IPS-18a (cell line): Measurements from ENCODE around the gene MOAP1.
"Not testable (repeated sequence)": the region's sequence is repeated elsewhere in the genome, so short reads cannot be mapped to it uniquely, and the experiment has no call there.

Source experiments
- H3K27ac ChIP-seq: one replicate; pipeline ENCODE4 v1.5.1; 2013; ENCODE audit warnings: low read length
- H3K27me3 ChIP-seq: one replicate; pipeline ENCODE4 v1.6.1; 2013; ENCODE audit warnings: mild to moderate bottlenecking, low read length; ENCODE audit not compliant: control insufficient read depth, insufficient read depth
- H3K36me3 ChIP-seq: one replicate; pipeline ENCODE4 v1.6.1; 2013; ENCODE audit warnings: low read depth, low read length; ENCODE audit not compliant: control insufficient read depth
- H3K4me1 ChIP-seq: one replicate; pipeline ENCODE4 v1.6.1; 2013; ENCODE audit warnings: low read depth, low read length; ENCODE audit not compliant: control insufficient read depth
- H3K4me3 ChIP-seq: one replicate; pipeline ENCODE4 v1.5.1; 2013; ENCODE audit warnings: low read length
- H3K9ac ChIP-seq: one replicate; pipeline ENCODE4 v1.6.1; 2013; ENCODE audit warnings: mild to moderate bottlenecking, low read length, moderate library complexity
- H3K9me3 ChIP-seq: one replicate; pipeline ENCODE4 v1.6.1; 2013; ENCODE audit warnings: low read depth, low read length; ENCODE audit not compliant: control insufficient read depth

The MOAP1 gene, protein sequence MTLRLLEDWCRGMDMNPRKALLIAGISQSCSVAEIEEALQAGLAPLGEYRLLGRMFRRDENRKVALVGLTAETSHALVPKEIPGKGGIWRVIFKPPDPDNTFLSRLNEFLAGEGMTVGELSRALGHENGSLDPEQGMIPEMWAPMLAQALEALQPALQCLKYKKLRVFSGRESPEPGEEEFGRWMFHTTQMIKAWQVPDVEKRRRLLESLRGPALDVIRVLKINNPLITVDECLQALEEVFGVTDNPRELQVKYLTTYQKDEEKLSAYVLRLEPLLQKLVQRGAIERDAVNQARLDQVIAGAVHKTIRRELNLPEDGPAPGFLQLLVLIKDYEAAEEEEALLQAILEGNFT

GRCh38 chr14:93184391-93185348 is at the start of gene MOAP1, which contains the start of gene LYSET:
Gene MOAP1, minus strand, starts transcription at chr14:93184897. Its CDS starts 655 bp downstream, at chr14:93184242.
Gene LYSET, plus strand, starts transcription at chr14:93185317. Its CDS starts 89 bp downstream, at chr14:93185406.
- H3K9me3 ChIP-seq, result no peaks in the 10 kb centered on the region
- H3K27ac ChIP-seq, result no peak within 1 kb of the TSS
- peak within 1 kb of the TSS; percentile 82 for H3K9ac ChIP-seq
- H3K4me3 ChIP-seq, result peak within 1 kb of the TSS; percentile 99
- H3K36me3 ChIP-seq, result peaks cover 16% of the 10 kb centered on the region
- H3K4me1 ChIP-seq, result peaks cover 5% of the 10 kb centered on the region
- H3K27me3 ChIP-seq, result no peaks in the 10 kb centered on the region

DNA sequence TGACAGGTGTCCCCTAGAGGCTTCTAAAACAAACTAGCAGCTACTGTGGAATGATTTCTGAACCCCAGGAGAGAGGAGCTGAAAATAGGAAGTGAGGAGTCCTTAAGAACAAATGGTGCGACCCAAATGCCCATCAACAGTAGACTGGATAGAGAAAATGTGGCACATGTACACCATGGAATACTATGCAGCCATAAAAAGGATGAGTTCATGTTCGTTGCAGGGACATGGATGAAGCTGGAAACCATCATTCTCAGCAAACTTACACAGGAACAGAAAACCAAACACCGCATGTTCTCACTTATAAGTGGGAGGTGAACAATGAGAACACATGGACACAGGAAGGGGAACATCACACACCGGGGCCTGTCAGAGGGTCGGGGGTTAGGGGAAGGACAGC is 48.4 kb upstream of the MOAP1 start:
- H3K36me3 ChIP-seq, result peaks cover 10% of the 10 kb centered on the region
- H3K27ac ChIP-seq, H3K27me3 ChIP-seq, H3K4me1 ChIP-seq, H3K9ac ChIP-seq, H3K4me3 ChIP-seq, H3K9me3 ChIP-seq: not testable (repeated sequence)

DNA sequence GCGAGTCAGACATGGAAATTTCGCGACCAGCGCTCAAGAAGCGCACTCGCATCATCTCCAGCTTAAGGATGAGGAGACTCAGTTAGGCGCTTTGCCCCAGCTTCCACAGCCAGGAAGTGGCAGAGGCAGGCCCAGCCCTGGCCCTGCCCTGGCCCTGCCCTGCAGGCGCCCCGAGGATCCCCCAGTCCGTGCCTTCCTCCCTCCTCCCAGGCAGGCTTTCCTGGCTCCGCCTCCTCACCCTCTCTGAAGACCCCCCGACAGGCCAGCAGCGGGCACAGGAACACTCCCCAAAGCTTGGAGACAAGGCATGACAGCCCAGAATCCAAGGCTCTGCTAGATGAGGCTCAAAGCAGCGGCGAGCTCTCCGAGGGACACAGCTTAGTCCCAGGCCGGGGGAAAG is 47.5 kb upstream of the MOAP1 start:
- no peak overlapping the region for H3K27ac ChIP-seq
- H3K36me3 ChIP-seq, result peaks cover 19% of the 10 kb centered on the region
- H3K4me3 ChIP-seq, result no peak overlapping the region
- H3K9me3 ChIP-seq, result no peaks in the 10 kb centered on the region
- H3K27me3 ChIP-seq, result no peaks in the 10 kb centered on the region
- H3K9ac ChIP-seq, result no peak overlapping the region
- H3K4me1 ChIP-seq, result no peaks in the 10 kb centered on the region

- Histone ChIP-seq H3K36me3 (peaks cover 24% of the 10 kb centered on the region), H3K27me3 (no peaks in the 10 kb centered on the region), H3K9ac (no peak overlapping the region), H3K9me3 (no peaks in the 10 kb centered on the region), H3K4me3 (no peak overlapping the region), H3K27ac (no peak overlapping the region), H3K4me1 (no peaks in the 10 kb centered on the region)
Measured at GRCh38 chr14:93231129-93231979, 46.7 kb upstream of the MOAP1 start.

DNA sequence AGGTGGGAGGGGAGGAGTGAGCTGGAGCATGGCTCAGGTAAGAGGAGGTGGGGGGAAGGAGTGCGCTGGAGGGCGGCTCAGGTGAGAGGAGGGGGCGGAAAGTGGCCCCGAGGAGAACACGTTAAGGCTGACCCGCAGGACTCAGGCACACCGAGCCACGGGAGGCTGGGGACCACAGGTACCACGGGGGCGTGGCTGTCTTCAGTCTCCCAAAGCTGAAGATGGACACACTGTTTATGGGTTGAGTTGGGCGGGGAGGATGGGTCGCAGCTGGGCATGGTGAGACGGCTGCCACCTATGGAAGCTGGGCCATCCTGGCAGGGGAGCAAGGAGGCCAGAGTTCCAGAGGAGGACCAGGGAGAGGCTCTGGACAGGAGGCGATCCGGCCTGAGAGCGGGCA is 45.8 kb upstream of the MOAP1 start:
- Histone ChIP-seq H3K4me3 (no peak overlapping the region), H3K4me1 (no peaks in the 10 kb centered on the region), H3K9me3 (no peaks in the 10 kb centered on the region), H3K27ac (no peak overlapping the region), H3K9ac (no peak overlapping the region), H3K27me3 (no peaks in the 10 kb centered on the region), H3K36me3 (peaks cover 24% of the 10 kb centered on the region)

DNA sequence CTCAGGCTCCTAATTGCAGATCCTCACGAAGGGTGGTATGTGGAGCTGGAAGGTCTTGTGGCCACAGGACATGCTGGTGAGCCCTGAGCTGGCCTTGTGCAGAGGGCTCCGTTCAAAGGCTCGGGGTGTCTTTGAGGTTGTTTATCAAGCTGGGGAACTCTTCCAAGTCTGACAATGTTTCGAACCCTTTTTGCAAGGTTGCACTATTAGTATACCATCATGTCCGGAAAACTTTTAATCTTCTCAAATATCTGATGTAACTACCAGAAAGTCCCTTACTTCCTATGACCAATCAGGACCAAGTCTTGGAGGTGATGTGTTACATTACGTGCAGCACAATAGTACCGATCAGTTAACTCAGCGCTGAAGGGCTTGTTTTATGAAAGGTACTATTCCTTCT is 43.9 kb upstream of the MOAP1 start:
- Histone ChIP-seq H3K4me3 (no peak overlapping the region), H3K27me3 (no peaks in the 10 kb centered on the region), H3K36me3 (peaks cover 29% of the 10 kb centered on the region), H3K9me3 (no peaks in the 10 kb centered on the region), H3K4me1 (no peaks in the 10 kb centered on the region), H3K27ac (no peak overlapping the region), H3K9ac (no peak overlapping the region)

DNA sequence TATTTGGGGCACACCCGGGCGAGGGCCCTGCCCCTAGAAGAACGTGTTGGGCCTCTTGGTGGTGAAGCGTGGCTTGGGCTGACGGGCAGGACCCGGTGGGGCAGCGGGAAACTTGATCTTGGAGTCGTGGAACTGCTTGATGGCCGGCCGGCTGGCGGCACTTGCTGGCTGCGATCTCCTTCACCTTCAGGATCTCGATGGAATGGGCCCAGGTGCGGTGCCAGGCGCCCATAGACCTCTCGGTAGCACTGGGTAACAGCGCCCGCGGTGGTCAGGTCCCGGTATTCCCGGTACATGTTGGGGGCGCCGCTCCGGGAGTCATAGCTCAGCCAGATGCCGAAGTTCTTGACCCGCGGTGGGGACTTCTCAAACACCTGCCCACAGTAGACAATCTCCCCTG is 38.9 kb upstream of the MOAP1 start:
- H3K27me3 ChIP-seq, result no peaks in the 10 kb centered on the region
- peaks cover 38% of the 10 kb centered on the region for H3K36me3 ChIP-seq
- H3K9ac ChIP-seq, result no peak overlapping the region
- no peak overlapping the region for H3K27ac ChIP-seq
- H3K9me3 ChIP-seq, result no peaks in the 10 kb centered on the region
- no peaks in the 10 kb centered on the region for H3K4me1 ChIP-seq
- no peak overlapping the region for H3K4me3 ChIP-seq

DNA sequence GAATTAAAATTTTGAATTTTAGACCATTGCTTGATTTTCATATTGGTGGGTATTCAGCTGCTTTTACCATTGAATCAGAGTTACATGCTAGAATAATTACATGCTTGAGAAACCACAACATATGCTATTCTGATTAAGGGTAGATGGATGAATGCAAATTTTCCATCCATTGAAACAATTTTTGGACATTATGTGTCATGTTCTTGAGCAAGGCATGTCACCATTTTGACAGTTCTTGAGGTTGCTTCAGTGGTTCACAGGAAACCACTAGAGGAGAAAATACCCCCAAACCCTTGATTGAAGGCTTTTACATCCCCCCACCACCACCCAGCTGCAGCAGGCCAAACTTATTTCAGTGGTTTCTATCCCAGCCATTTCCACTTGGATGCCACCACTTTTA is 35.8 kb upstream of the MOAP1 start:
- H3K4me1 ChIP-seq, result no peaks in the 10 kb centered on the region
- no peak overlapping the region for H3K9ac ChIP-seq
- H3K27me3 ChIP-seq, result no peaks in the 10 kb centered on the region
- no peak overlapping the region for H3K27ac ChIP-seq
- no peaks in the 10 kb centered on the region for H3K9me3 ChIP-seq
- H3K36me3 ChIP-seq, result peaks cover 31% of the 10 kb centered on the region
- H3K4me3 ChIP-seq, result no peak overlapping the region

- H3K4me3 ChIP-seq, result no peak overlapping the region
- peaks cover 37% of the 10 kb centered on the region for H3K36me3 ChIP-seq
- no peak overlapping the region for H3K9ac ChIP-seq
- no peaks in the 10 kb centered on the region for H3K27me3 ChIP-seq
- H3K9me3 ChIP-seq, result no peaks in the 10 kb centered on the region
- no peaks in the 10 kb centered on the region for H3K4me1 ChIP-seq
- H3K27ac ChIP-seq, result no peak overlapping the region
Measured at GRCh38 chr14:93219103-93219726, 34.5 kb upstream of the MOAP1 start.

- no peak overlapping the region for H3K9ac ChIP-seq
- no peak overlapping the region for H3K4me3 ChIP-seq
- no peaks in the 10 kb centered on the region for H3K9me3 ChIP-seq
- H3K27me3 ChIP-seq, result no peaks in the 10 kb centered on the region
- H3K36me3 ChIP-seq, result peaks cover 41% of the 10 kb centered on the region
- no peaks in the 10 kb centered on the region for H3K4me1 ChIP-seq
- H3K27ac ChIP-seq, result no peak overlapping the region
Measured at GRCh38 chr14:93214598-93214997, 29.9 kb upstream of the MOAP1 start.

GRCh38 chr14:93212432-93212831 is 27.7 kb upstream of the MOAP1 start:
- H3K36me3 ChIP-seq, result peaks cover 41% of the 10 kb centered on the region
- H3K4me1 ChIP-seq, result peaks cover 4% of the 10 kb centered on the region
- no peak overlapping the region for H3K27ac ChIP-seq
- H3K27me3 ChIP-seq, result no peaks in the 10 kb centered on the region
- no peak overlapping the region for H3K4me3 ChIP-seq
- H3K9ac ChIP-seq, result no peak overlapping the region
- no peaks in the 10 kb centered on the region for H3K9me3 ChIP-seq
